WTC11 (cell line): ENCODE results near the gene ERBB4. TPM values are rescaled to one million over a fixed set of nuclear protein-coding genes. Genes with fewer than 3 reads are reported as not detected.

Experiments
- ATAC-seq: fragments of 200-7000 bp; cut with Tn5 transposase; 2 replicates; pipeline ENCODE4 v1.10.0; 2021; ENCODE audit warnings: mild to moderate bottlenecking, moderate library complexity
- CTCF ChIA-PET: fragments of 300-600 bp; sonication (Branson Sonifier 250); formaldehyde crosslinking; loops from one replicate; lab custom pipeline; 2021; ENCODE audit warnings: antibody characterized with exemption; lab: Charles Lee
- POLR2A ChIA-PET: fragments of 350-600 bp; sonication (Branson Sonifier 250); formaldehyde crosslinking; loops from one replicate; lab custom pipeline; 2021; ENCODE audit warnings: antibody characterized with exemption; lab: Charles Lee
- DNase-seq: peaks from one replicate; pipeline ENCODE4 v3.0.0; 2021; ENCODE audit warnings: low spot score
- H3K27ac Mint-ChIP-seq: 2 replicates; pipeline ENCODE4 v1.8.0; 2021; ENCODE audit warnings: mixed read lengths
- H3K27me3 Mint-ChIP-seq: 2 replicates; pipeline ENCODE4 v1.8.0; 2021; ENCODE audit warnings: low read depth, mild to moderate bottlenecking, moderate library complexity, mixed read lengths
- H3K36me3 Mint-ChIP-seq: 2 replicates; pipeline ENCODE4 v1.8.0; 2021; ENCODE audit warnings: mixed read lengths
- H3K4me1 Mint-ChIP-seq: 2 replicates; pipeline ENCODE4 v1.8.0; 2022; ENCODE audit warnings: mixed read lengths
- H3K4me3 Mint-ChIP-seq: 2 replicates; pipeline ENCODE4 v1.8.0; 2021; ENCODE audit warnings: mild to moderate bottlenecking, moderate library complexity, mixed read lengths
- H3K9me3 Mint-ChIP-seq: 2 replicates; pipeline ENCODE4 v1.8.0; 2021; ENCODE audit warnings: mixed read lengths
- E2F1 ChIP-seq: sonication (generic); formaldehyde crosslinking; IDR thresholded peaks from 2 replicates; pipeline ENCODE4 v1.8.0; 2022; ENCODE audit warnings: mild to moderate bottlenecking, missing genetic modification reagents
- GABPB1 ChIP-seq: sonication (generic); formaldehyde crosslinking; IDR thresholded peaks from 2 replicates; pipeline ENCODE4 v1.8.1; 2023; ENCODE audit warnings: mild to moderate bottlenecking, missing genetic modification reagents
- HMGXB4 ChIP-seq: sonication (generic); formaldehyde crosslinking; IDR thresholded peaks from 2 replicates; pipeline ENCODE4 v1.8.1; 2023; ENCODE audit warnings: mild to moderate bottlenecking, moderate library complexity, missing genetic modification reagents
- KAT7 ChIP-seq: sonication (generic); formaldehyde crosslinking; IDR thresholded peaks from 2 replicates; pipeline ENCODE4 v1.8.1; 2023; ENCODE audit warnings: missing genetic modification reagents, mild to moderate bottlenecking, borderline replicate concordance
- NFE2L1 ChIP-seq: sonication (generic); formaldehyde crosslinking; IDR thresholded peaks from 2 replicates; pipeline ENCODE4 v1.8.1; 2023; ENCODE audit warnings: missing genetic modification reagents
- PRDM15 ChIP-seq: sonication (generic); formaldehyde crosslinking; IDR thresholded peaks from 2 replicates; pipeline ENCODE4 v1.8.0; 2022; ENCODE audit warnings: missing genetic modification reagents
- RELA ChIP-seq: sonication (generic); formaldehyde crosslinking; IDR thresholded peaks from 2 replicates; pipeline ENCODE4 v1.8.1; 2022; ENCODE audit warnings: missing genetic modification reagents, mild to moderate bottlenecking, borderline replicate concordance
- TCF7 ChIP-seq: sonication (generic); formaldehyde crosslinking; IDR thresholded peaks from 2 replicates; pipeline ENCODE4 v1.8.0; 2022; ENCODE audit warnings: mild to moderate bottlenecking, low read depth, missing genetic modification reagents, moderate library complexity
- ZBTB21 ChIP-seq: sonication (generic); formaldehyde crosslinking; IDR thresholded peaks from 2 replicates; pipeline ENCODE4 v1.8.1; 2023; ENCODE audit warnings: mild to moderate bottlenecking, missing genetic modification reagents, borderline replicate concordance
- ZMAT4 ChIP-seq: fragments of 250-450 bp; sonication (Bioruptor Pico); IDR thresholded peaks from 2 replicates; pipeline ENCODE4 v1.9.0; 2021; ENCODE audit warnings: mild to moderate bottlenecking
- ZNF425 ChIP-seq: fragments of 250-450 bp; sonication (Bioruptor Pico); conservative IDR thresholded peaks from 2 replicates; pipeline ENCODE4 v1.9.0; 2021; ENCODE audit warnings: mild to moderate bottlenecking
- total RNA-seq: library from RNA; stranded (reverse); gene quantifications from 3 replicates; pipeline ENCODE4 v1.2.3, GENCODE V29; 2021
- TF ChIP-seq, protein P1 (sequence below): sonication (generic); formaldehyde crosslinking; conservative IDR thresholded peaks from 2 replicates; pipeline ENCODE4 v1.8.1; 2022; ENCODE audit warnings: mild to moderate bottlenecking, missing genetic modification reagents

The ERBB4 gene
- total RNA-seq, 1 experiment from 2014 or later = 1.6 TPM

DNA sequence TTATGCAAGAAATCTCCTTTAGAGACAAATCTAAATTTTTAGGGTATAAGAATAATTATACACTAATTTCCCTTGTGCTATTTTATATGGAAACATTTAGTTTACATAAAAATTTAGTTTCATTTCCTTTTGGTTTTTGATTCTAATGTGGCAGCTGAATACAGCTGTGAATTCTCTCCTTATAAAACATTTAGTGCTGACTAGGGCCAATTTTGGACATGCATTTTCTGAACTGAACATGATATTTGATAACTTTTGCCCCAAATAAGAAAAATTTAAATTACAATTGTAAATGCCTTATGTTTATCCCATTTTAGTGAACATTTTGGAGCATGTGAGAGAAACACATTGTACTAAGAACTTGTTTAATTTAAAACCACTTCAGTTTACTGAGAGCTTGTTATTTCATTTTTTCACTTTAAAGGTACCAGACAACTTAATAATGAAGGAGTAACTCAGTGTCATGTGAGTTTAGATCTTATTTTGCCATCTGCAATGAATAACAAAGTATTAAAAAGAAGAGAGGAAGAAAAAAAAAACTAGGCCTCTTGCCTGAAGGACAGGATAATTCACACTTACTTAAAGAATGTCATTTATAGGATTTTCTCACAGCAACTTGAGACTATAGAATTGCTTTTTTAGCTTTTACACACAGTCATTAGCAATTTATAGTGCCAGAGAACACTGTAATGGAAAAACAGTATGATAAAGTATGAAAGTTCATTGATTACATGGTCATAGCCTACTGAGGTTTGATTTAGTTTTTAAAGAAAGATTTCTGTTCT lies 209.7 kb downstream of the ERBB4 start:
- H3K36me3 Mint-ChIP-seq = no peaks in the 10 kb centered on the region
- TF ChIP-seq NFE2L1 (no peak), HMGXB4 (no peak), ZNF425 (CRISPR knock-in tag) (no peak), TCF7 (CRISPR knock-in tag) (no peak), E2F1 (CRISPR knock-in tag) (no peak), ZBTB21 (CRISPR knock-in tag) (no peak), KAT7 (CRISPR knock-in tag) (no peak), RELA (CRISPR knock-in tag) (no peak), PRDM15 (no peak), ZMAT4 (CRISPR knock-in tag) (no peak)
- TF ChIP-seq, protein P1, sequence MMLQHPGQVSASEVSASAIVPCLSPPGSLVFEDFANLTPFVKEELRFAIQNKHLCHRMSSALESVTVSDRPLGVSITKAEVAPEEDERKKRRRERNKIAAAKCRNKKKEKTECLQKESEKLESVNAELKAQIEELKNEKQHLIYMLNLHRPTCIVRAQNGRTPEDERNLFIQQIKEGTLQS (CRISPR knock-in tag) = no peak
- H3K4me3 Mint-ChIP-seq = no peak overlapping the region
- H3K9me3 Mint-ChIP-seq = peaks cover 4% of the 10 kb centered on the region; the same call in 1 of the 2 replicates
- CTCF ChIA-PET = no interaction called here
- DNase-seq = no peak
- no peaks in the 10 kb centered on the region for H3K27me3 Mint-ChIP-seq
- no peak for ATAC-seq
- POLR2A ChIA-PET = no interaction called here
- no peak overlapping the region for H3K27ac Mint-ChIP-seq
- peaks cover 4% of the 10 kb centered on the region; the same call in 1 of the 2 replicates for H3K4me1 Mint-ChIP-seq

GRCh38 chr2:212328136-212328535 lies 210.5 kb downstream of the ERBB4 start:
- ChIA-PET POLR2A (no interaction called here), CTCF (no interaction called here)
- TF ChIP-seq GABPB1 (0 out of 2 replicates have a peak, but pooled peaks have one; percentile 36), ZBTB21 (CRISPR knock-in tag) (no peak)
- Mint-ChIP-seq H3K27ac (no peak overlapping the region), H3K4me3 (no peak overlapping the region), H3K27me3 (no peaks in the 10 kb centered on the region), H3K36me3 (no peaks in the 10 kb centered on the region), H3K9me3 (peaks cover 4% of the 10 kb centered on the region; the same call in 1 of the 2 replicates), H3K4me1 (peaks cover 4% of the 10 kb centered on the region; the same call in 1 of the 2 replicates)
- no peak for DNase-seq
- no peak for ATAC-seq
